ENCODE measurements around the gene TOP3B.

TOP3B gene

GRCh38 chr22:21937041-21937820, 45.4 kb downstream of the TOP3B start:
- TF ChIP-seq FOXM1 (IDR thresholded peaks at IDR 0.05; ENCODE audit: borderline replicate concordance, low read depth): no peak
- TF ChIP-seq RAD21 (IDR thresholded peaks at IDR 0.05; ENCODE audit: low read depth): no peak
- TF ChIP-seq EGR1 (IDR thresholded peaks at IDR 0.05): no peak
- TF ChIP-seq, protein P1, sequence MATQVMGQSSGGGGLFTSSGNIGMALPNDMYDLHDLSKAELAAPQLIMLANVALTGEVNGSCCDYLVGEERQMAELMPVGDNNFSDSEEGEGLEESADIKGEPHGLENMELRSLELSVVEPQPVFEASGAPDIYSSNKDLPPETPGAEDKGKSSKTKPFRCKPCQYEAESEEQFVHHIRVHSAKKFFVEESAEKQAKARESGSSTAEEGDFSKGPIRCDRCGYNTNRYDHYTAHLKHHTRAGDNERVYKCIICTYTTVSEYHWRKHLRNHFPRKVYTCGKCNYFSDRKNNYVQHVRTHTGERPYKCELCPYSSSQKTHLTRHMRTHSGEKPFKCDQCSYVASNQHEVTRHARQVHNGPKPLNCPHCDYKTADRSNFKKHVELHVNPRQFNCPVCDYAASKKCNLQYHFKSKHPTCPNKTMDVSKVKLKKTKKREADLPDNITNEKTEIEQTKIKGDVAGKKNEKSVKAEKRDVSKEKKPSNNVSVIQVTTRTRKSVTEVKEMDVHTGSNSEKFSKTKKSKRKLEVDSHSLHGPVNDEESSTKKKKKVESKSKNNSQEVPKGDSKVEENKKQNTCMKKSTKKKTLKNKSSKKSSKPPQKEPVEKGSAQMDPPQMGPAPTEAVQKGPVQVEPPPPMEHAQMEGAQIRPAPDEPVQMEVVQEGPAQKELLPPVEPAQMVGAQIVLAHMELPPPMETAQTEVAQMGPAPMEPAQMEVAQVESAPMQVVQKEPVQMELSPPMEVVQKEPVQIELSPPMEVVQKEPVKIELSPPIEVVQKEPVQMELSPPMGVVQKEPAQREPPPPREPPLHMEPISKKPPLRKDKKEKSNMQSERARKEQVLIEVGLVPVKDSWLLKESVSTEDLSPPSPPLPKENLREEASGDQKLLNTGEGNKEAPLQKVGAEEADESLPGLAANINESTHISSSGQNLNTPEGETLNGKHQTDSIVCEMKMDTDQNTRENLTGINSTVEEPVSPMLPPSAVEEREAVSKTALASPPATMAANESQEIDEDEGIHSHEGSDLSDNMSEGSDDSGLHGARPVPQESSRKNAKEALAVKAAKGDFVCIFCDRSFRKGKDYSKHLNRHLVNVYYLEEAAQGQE (IDR thresholded peaks at IDR 0.05; ENCODE audit: low read depth): no peak
- no peak for TF ChIP-seq TAF1 (IDR thresholded peaks at IDR 0.05; ENCODE audit: low read depth)
- no peak for TF ChIP-seq ZBTB7A (IDR thresholded peaks at IDR 0.05; ENCODE audit: low read depth)
- TF ChIP-seq CEBPB (IDR thresholded peaks at IDR 0.05): no peak
- no peak for TF ChIP-seq NFIC (IDR thresholded peaks at IDR 0.05)
- no peak for TF ChIP-seq EP300 (IDR thresholded peaks at IDR 0.05; ENCODE audit: borderline replicate concordance)
- TF ChIP-seq TEAD4 (IDR thresholded peaks at IDR 0.05): no peak
- TF ChIP-seq CREB1 (IDR thresholded peaks at IDR 0.05; ENCODE audit: low read depth): no peak
- no peak for TF ChIP-seq TCF12 (IDR thresholded peaks at IDR 0.05; ENCODE audit: low read depth)
- no peak for TF ChIP-seq MAX (IDR thresholded peaks at IDR 0.05)
- no peak for TF ChIP-seq YY1 (IDR thresholded peaks at IDR 0.05; ENCODE audit: low read depth)

DNA sequence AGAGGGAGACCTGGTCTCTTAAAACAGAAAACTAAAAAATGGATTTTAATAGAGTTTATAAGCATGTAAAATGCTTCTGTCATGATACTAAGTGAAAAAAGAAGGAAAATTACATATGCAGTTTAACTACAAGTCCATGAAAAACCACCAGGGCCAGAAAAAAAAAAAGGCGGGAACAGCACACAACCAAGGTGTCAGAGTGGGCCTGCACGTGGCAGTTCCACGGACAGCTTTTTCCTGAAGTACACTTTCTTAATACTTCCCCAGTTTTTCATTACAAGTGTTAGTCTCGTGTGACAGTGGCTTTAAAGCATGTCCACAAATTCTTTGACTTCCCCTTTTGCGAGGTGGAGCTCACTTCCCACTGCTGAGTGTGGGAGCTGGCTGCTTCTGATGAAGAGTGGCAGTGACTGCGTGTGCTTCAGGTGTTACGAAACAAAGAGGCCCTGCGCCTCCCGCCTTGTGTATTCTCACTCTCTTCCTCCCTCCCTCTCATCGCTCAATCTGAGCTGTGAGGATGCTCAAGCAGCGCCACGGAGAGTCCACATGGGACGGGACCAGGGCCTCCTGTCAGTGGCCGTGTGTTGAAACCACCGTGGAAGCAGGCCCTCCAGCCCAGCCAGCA, 46.3 kb downstream of the TOP3B start:
- TF ChIP-seq, protein P1 (IDR thresholded peaks at IDR 0.05; ENCODE audit: low read depth): no peak
- TF ChIP-seq, protein P2, sequence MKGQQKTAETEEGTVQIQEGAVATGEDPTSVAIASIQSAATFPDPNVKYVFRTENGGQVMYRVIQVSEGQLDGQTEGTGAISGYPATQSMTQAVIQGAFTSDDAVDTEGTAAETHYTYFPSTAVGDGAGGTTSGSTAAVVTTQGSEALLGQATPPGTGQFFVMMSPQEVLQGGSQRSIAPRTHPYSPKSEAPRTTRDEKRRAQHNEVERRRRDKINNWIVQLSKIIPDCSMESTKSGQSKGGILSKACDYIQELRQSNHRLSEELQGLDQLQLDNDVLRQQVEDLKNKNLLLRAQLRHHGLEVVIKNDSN (IDR thresholded peaks at IDR 0.05): no peak
- TF ChIP-seq YY1 (IDR thresholded peaks at IDR 0.05; ENCODE audit: low read depth) (no peak), EP300 (IDR thresholded peaks at IDR 0.05; ENCODE audit: borderline replicate concordance) (no peak), TCF12 (IDR thresholded peaks at IDR 0.05; ENCODE audit: low read depth) (no peak), MAX (IDR thresholded peaks at IDR 0.05) (no peak), EGR1 (IDR thresholded peaks at IDR 0.05) (no peak), FOXM1 (IDR thresholded peaks at IDR 0.05; ENCODE audit: borderline replicate concordance, low read depth) (no peak), CREB1 (IDR thresholded peaks at IDR 0.05; ENCODE audit: low read depth) (no peak), TEAD4 (IDR thresholded peaks at IDR 0.05) (no peak), RAD21 (IDR thresholded peaks at IDR 0.05; ENCODE audit: low read depth) (no peak), TAF1 (IDR thresholded peaks at IDR 0.05; ENCODE audit: low read depth) (no peak), ZBTB7A (IDR thresholded peaks at IDR 0.05; ENCODE audit: low read depth) (no peak), NFIC (IDR thresholded peaks at IDR 0.05) (no peak), CEBPB (IDR thresholded peaks at IDR 0.05) (no peak)

DNA sequence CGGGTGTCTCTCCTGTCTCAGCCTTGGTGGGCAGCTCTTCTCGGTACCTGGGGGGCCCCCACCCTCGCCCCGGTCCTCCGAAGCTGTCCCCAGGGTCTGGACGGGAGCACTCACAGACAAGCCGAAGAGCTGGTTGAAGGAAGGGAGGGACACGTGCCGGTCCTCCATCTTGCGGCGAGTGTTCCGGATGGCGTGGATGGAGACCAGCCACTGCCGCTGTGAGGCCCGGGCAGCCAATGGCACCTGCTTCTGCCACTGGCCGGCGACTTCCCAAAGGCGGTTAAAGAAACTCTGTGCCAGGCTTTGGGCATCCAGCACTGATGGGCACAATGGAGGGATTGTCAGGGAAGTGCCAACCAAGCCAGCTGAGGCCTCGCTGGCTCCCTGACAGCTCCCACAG, 48.7 kb downstream of the TOP3B start:
- TF ChIP-seq, protein P2 (IDR thresholded peaks at IDR 0.05): no peak
- no peak for TF ChIP-seq RAD21 (IDR thresholded peaks at IDR 0.05; ENCODE audit: low read depth)
- no peak for TF ChIP-seq TEAD4 (IDR thresholded peaks at IDR 0.05)
- TF ChIP-seq ZBTB7A (IDR thresholded peaks at IDR 0.05; ENCODE audit: low read depth): no peak
- no peak for TF ChIP-seq TCF12 (IDR thresholded peaks at IDR 0.05; ENCODE audit: low read depth)
- no peak for TF ChIP-seq CREB1 (IDR thresholded peaks at IDR 0.05; ENCODE audit: low read depth)
- TF ChIP-seq EGR1 (IDR thresholded peaks at IDR 0.05): no peak
- no peak for TF ChIP-seq CEBPB (IDR thresholded peaks at IDR 0.05)
- TF ChIP-seq NFIC (IDR thresholded peaks at IDR 0.05): no peak
- TF ChIP-seq, protein P1 (IDR thresholded peaks at IDR 0.05; ENCODE audit: low read depth): no peak
- TF ChIP-seq MAX (IDR thresholded peaks at IDR 0.05): no peak
- TF ChIP-seq EP300 (IDR thresholded peaks at IDR 0.05; ENCODE audit: borderline replicate concordance): no peak
- no peak for TF ChIP-seq FOXM1 (IDR thresholded peaks at IDR 0.05; ENCODE audit: borderline replicate concordance, low read depth)
- no peak for TF ChIP-seq TAF1 (IDR thresholded peaks at IDR 0.05; ENCODE audit: low read depth)
- no peak for TF ChIP-seq YY1 (IDR thresholded peaks at IDR 0.05; ENCODE audit: low read depth)

Measured in Ishikawa (cell line).